ENCODE data around the gene RALGAPA1.
"Not testable (repeated sequence)": the region's sequence is repeated elsewhere in the genome, so short reads cannot be mapped to it uniquely, and the experiment has no call there.

The RALGAPA1 gene

DNA sequence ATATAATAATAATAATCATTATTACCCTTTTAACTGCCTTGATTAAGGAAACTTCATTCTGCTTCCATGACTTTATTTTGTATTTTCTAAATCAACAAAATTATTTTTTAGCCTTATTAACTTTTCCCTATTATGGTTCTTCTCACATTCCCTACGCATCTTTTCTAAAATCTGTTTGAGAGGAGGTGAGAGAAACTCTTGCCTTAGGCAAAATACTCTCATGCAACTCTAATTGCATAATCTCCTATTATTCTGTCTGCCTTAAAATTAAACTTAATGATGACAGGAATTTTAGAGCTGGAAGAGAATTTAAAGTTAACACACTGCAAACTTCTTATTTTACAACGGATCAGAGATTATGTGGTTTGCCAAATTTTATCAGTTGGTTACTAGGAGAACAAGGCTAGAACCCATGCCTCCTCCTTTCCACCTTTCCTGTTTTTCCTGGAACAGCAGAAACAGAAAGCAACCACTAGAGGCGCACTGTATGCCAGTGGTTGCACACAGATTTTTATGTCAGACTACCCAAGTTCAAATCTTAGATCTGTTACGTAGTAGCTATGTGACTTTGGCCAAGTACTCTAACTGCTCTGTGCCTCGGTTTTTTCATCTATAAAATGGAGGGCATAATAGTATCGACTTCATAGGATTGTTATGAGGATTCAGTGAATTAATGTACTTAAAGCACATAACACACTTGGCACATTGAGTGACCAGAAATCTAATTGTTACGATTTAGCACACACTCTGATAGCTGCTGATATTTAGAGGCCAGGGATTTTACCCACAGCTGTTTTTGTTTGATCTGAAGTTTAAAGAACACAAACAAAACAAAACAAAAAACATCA, 12.7 kb upstream of the RALGAPA1 start:
- in situ Hi-C loops (cut with MboI; ENCODE audit: low sequenced_read_pairs), result no loop called here

GRCh38 chr14:35819591-35820540, 10.8 kb upstream of the RALGAPA1 start:
- in situ Hi-C loops (cut with MboI; ENCODE audit: low sequenced_read_pairs), result no loop called here

- in situ Hi-C loops (cut with MboI; ENCODE audit: low sequenced_read_pairs), result no loop called here
Observed at GRCh38 chr14:35818346-35819115, 9.4 kb upstream of the RALGAPA1 start.

DNA sequence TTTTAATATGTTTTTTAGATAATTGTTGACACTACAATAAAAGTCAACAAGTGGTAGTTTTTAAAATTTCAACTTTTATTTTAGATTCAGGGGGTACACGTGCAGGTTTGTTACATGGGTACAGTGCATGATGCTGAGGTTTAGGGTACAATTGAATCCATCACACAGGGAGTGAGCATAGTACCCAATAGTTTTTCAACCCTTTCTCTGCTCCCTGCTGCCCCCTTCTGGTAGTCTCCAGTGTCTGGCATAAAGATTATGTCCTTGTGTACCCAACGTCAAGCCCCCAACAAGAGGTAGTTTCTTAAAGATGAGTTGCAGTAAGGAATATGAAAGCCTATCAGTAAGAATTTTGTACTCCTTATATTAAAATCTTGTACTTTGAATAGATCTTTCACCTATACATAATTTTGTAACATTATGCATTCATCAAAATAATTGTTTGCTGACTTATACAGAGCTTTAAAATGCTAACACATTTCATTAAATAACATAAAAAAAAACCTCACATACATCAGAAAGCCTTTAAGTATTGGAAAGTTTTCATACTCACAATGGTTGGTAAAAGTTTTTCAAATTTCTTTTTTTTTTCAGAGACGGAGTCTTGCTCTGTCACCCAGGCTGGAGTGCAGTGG, 5.4 kb upstream of the RALGAPA1 start:
- in situ Hi-C loops (cut with MboI; ENCODE audit: low sequenced_read_pairs), result no loop called here

- in situ Hi-C loops (cut with MboI; ENCODE audit: low sequenced_read_pairs), result no loop called here
Observed at GRCh38 chr14:35810963-35811362, 1.9 kb upstream of the RALGAPA1 start.

- in situ Hi-C loops (cut with MboI; ENCODE audit: low sequenced_read_pairs), result no loop called here
Observed at GRCh38 chr14:35809597-35809996, 502 bp upstream of the RALGAPA1 start.

- in situ Hi-C loops (cut with MboI; ENCODE audit: low sequenced_read_pairs), result no loop called here
Observed at GRCh38 chr14:35808076-35808637, 938 bp downstream of the RALGAPA1 start.

DNA sequence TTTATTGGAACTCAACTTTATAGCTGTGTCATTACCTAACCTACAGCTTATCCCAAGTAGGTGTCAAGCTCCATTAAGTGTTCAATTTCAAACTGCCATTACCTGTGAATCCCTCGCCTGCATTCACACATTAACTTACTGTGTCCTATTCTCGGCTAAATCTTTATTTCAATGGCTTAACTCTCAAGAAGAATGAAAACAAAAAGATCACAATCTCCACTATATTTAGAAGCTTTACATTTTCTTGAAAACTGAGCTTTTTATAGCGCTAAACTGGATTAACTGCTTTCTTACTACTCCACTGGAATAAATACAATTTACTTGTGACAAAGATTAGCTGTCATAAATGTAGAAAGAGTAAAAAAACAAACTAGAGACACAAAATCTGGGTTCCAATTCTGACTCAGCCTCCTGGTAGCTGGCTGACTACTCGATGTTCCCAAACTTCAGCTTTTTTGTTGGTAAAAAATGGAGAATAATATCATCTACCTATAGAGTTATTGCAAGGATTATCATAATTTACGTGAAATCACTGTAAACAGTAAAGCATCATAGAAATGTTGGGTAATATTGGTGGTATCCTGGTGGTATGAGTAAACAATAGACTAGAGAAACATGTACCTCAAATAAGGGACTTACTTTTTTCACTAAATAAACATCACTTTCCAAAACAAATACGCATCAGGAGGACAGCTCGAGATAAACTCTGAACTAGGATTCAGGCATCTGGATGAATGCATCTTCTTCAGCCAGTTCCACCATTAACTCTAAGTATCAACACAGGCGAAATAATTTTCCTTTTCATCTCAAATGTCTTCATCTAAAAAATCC, 1.7 kb downstream of the RALGAPA1 start:
- in situ Hi-C loops (cut with MboI; ENCODE audit: low sequenced_read_pairs), result no loop called here

GRCh38 chr14:35806006-35806907, 2.8 kb downstream of the RALGAPA1 start:
- in situ Hi-C loops (cut with MboI; ENCODE audit: low sequenced_read_pairs), result no loop called here

GRCh38 chr14:35797796-35798195, 11.3 kb downstream of the RALGAPA1 start:
- in situ Hi-C loops (cut with MboI; ENCODE audit: low sequenced_read_pairs), result no loop called here

DNA sequence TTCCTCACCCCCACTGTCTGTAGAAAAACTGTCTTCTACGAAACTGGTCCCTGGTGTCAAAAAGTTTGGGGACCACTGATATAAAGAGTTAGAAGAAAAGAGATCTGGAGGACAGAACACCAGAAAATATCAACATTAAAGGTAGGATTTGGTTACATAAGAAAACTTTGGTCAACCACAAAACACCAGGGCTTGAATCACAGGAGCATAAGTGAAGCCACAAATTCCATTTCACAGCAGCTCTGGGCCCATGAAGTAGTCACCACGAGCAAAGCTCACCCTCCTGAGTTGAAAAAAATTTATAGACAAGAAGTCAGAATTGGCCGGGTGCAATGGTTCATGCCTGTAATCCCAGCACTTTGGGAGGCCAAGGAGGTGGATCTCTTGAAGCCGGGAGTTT, 19.4 kb downstream of the RALGAPA1 start:
- in situ Hi-C loops (cut with MboI; ENCODE audit: low sequenced_read_pairs), result no loop called here

DNA sequence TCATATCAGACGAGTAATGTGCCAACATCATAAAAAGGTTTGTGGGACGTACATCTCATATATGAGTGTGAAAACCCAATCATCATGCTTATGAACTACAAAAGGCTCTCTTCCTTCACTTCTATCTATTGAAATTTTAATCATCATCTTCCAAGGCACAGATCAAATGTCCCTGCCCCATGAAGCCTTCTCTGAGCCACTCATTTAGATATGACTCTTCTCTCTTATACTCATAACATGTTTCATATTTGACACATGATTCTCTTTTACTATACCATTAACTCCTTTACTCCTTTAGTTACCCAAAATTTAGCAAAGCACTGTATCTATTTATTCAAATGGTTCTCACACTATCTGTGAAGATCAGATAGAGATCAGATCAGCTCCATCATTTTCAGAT, 22.2 kb downstream of the RALGAPA1 start:
- in situ Hi-C loops (cut with MboI; ENCODE audit: low sequenced_read_pairs), result no loop called here

DNA sequence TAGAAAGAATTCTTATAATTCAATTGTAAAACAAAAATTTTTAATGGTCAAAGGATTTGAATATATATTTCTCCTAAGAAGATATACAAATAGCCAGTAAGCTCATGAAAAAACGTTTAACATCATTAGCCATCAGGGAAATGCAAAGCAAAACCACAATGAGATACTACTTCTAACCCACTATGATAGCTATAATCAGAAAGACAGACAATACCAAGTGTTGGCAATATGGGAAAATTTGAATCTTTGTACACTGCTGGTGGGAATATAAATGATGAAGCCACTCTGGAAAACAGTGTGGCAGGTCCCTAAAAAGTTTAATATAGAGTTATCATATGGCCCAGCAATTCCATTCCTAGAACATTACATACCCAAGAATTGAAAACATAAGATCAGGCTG, 25.4 kb downstream of the RALGAPA1 start:
- in situ Hi-C loops (cut with MboI; ENCODE audit: low sequenced_read_pairs), result no loop called here

- in situ Hi-C loops (cut with MboI; ENCODE audit: low sequenced_read_pairs), result no loop called here
Observed at GRCh38 chr14:35779368-35779767, 29.7 kb downstream of the RALGAPA1 start.

DNA sequence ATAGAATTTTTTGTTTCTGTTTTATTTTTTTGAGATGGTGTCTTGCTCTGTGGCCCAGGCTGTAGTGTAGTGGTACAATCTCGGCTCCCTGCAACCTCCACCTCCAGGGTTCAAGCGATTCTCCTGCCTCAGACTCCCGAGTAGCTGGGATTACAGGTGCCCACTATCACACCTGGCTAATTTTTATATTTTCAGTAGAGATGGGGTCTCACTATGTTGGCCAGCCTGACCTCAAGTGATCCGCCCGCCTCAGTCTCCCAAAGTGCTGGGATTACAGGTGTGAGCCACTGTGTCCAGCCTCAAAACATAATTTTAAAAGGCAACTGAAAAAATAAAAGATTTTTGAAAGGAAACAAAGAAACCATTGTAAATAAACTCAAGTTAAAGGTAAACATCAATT, 31.5 kb downstream of the RALGAPA1 start:
- in situ Hi-C loops (cut with MboI; ENCODE audit: low sequenced_read_pairs), result not testable (repeated sequence)

DNA sequence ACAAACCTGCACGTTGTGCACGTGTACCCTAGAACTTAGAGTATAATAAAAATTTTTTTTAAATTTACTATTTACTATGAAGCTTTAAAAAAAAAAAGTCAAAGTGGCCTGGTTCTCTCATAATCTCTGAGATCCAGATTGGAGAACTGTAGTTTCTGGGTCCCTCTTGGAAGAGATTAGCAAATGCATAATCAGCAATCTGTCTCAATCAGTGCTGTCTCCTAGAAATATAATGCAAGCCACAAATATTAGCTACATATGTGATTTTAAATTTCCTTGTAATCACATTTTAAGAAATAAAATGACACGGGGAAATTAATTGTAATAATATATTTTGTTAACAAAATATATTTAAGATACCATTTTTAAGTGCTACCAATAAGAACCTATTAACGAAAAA, 32.3 kb downstream of the RALGAPA1 start:
- in situ Hi-C loops (cut with MboI; ENCODE audit: low sequenced_read_pairs), result no loop called here

GRCh38 chr14:35776085-35776484, 33.0 kb downstream of the RALGAPA1 start:
- in situ Hi-C loops (cut with MboI; ENCODE audit: low sequenced_read_pairs), result not testable (repeated sequence)

DNA sequence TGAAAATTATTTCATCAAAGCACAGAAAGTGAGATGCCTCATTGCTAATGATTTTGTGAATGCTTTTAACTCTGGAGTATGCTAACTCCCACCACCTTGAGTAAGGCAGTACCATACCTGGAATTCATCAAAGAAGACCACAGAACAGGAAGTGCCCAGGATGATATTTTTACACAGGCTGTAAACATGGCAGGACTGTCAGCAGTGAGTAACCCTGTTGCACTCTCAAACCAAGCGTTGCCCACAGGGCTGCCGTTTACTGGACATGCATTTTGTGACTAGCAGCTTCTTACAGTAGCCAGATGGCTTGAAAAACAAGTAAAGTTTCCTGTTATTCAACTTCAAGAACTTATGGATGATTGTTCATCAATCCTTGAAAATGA, 42.4 kb downstream of the RALGAPA1 start:
- in situ Hi-C loops (cut with MboI; ENCODE audit: low sequenced_read_pairs), result no loop called here
